ENCODE measurements around the gene KDM4C.

KDM4C gene

GRCh38 chr9:6959270-6960000 lies 201.7 kb downstream of the KDM4C start:
- TF ChIP-seq CTCF (conservative IDR thresholded peaks at IDR 0.05; ENCODE audit: control insufficient read depth, insufficient read depth, low read depth, low read length): no peak
- H3K4me3 ChIP-seq (ENCODE audit: control insufficient read depth, low read depth, low read length): no peak overlapping the region
- DNase-seq (ENCODE audit: low read depth): no peak

- DNase-seq (ENCODE audit: low read depth): no peak
- no peak overlapping the region for H3K4me3 ChIP-seq (ENCODE audit: control insufficient read depth, low read depth, low read length)
- no peak for TF ChIP-seq CTCF (conservative IDR thresholded peaks at IDR 0.05; ENCODE audit: control insufficient read depth, insufficient read depth, low read depth, low read length)
These were observed 203.0 kb downstream of the KDM4C start for GRCh38 chr9:6960777-6961176.

- no peak for TF ChIP-seq CTCF (conservative IDR thresholded peaks at IDR 0.05; ENCODE audit: control insufficient read depth, insufficient read depth, low read depth, low read length)
- no peak for DNase-seq (ENCODE audit: low read depth)
These were observed 204.2 kb downstream of the KDM4C start for GRCh38 chr9:6961845-6962522.

GRCh38 chr9:6965566-6965965 lies 207.8 kb downstream of the KDM4C start:
- TF ChIP-seq CTCF (conservative IDR thresholded peaks at IDR 0.05; ENCODE audit: control insufficient read depth, insufficient read depth, low read depth, low read length): no peak
- no peak for DNase-seq (ENCODE audit: low read depth)
- H3K4me3 ChIP-seq (ENCODE audit: control insufficient read depth, low read depth, low read length): no peak overlapping the region

More at GRCh38 chr9:6961845-6962522, 204.2 kb downstream of the KDM4C start:
- H3K4me3 ChIP-seq (ENCODE audit: control insufficient read depth, low read depth, low read length): no peak overlapping the region

- H3K4me3 ChIP-seq (ENCODE audit: control insufficient read depth, low read depth, low read length): no peak overlapping the region
- no peak for TF ChIP-seq CTCF (conservative IDR thresholded peaks at IDR 0.05; ENCODE audit: control insufficient read depth, insufficient read depth, low read depth, low read length)
- DNase-seq (ENCODE audit: low read depth): peak; percentile 60
These were observed 210.5 kb downstream of the KDM4C start for GRCh38 chr9:6968271-6968670.

- no peak overlapping the region for H3K4me3 ChIP-seq (ENCODE audit: control insufficient read depth, low read depth, low read length)
- TF ChIP-seq CTCF (conservative IDR thresholded peaks at IDR 0.05; ENCODE audit: control insufficient read depth, insufficient read depth, low read depth, low read length): no peak
- no peak for DNase-seq (ENCODE audit: low read depth)
These were observed 212.0 kb downstream of the KDM4C start for GRCh38 chr9:6969805-6970204.

Measured in fibroblast of mammary gland (primary cell).